Right lobe of liver (tissue), 6 donors: Measurements from ENCODE around the gene ZC3H12A. TPM values are rescaled to one million over a fixed set of nuclear protein-coding genes. Genes with fewer than 3 reads are reported as not detected.

Source experiments
- ATAC-seq, 4 donors: fragments of 200-7000 bp; cut with Tn5 transposase; one replicate each; pipeline ENCODE4 v1.9.1; 2020; ENCODE audit warnings: mild to moderate bottlenecking in 4 of 4, moderate library complexity in 4 of 4
- DNase-seq, 3 donors: peaks; one replicate each; pipeline ENCODE4 v3.0.0-alpha.2; 2020
- H3K27ac ChIP-seq, 3 donors: fragments of 200-600 bp; one replicate each; pipeline ENCODE4 v1.8.0; 2022
- H3K27me3 ChIP-seq, 2 donors: fragments of 200-600 bp; one replicate each; pipeline ENCODE4 v1.8.0; 2022
- H3K36me3 ChIP-seq, 4 donors: fragments of 200-600 bp; sonication (generic) in 1 of 4; one replicate each; pipeline versions ENCODE4 v1.5.1 to v1.8.0; 2017 to 2022; ENCODE audit warnings: control low read depth in 1 of 4
- H3K4me1 ChIP-seq, 4 donors: fragments of 200-600 bp; sonication (generic) in 1 of 4; one replicate each; pipeline versions ENCODE4 v1.5.1 to v1.8.0; 2017 to 2022; ENCODE audit warnings: control low read depth in 1 of 4
- H3K4me3 ChIP-seq, 3 donors: fragments of 200-600 bp; one replicate each; pipeline ENCODE4 v1.8.0; 2022
- H3K9me3 ChIP-seq, 4 donors: fragments of 200-600 bp; sonication (generic) in 1 of 4; one replicate each; pipeline versions ENCODE4 v1.5.1 to v1.8.0; 2017 to 2022; ENCODE audit warnings: control low read depth in 1 of 4
- CTCF ChIP-seq, 4 donors: fragments of 200-600 bp in 3 of 4; fragments of 450-650 bp in 1 of 4; IDR thresholded peaks; one replicate each; pipeline versions ENCODE4 v1.5.1 to v1.8.0; 2016 to 2022; ENCODE audit warnings: antibody characterized with exemption in 4 of 4, mild to moderate bottlenecking in 2 of 4
- POLR2A ChIP-seq: fragments of 450-650 bp; IDR thresholded peaks from one replicate; pipeline ENCODE4 v1.6.1; 2017; ENCODE audit warnings: antibody characterized with exemption, mild to moderate bottlenecking
- WGBS: methylation state at CpG from one replicate; pipeline ENCODE4 v1.1.6; 2018; ENCODE audit warnings: low coverage, low lambda C conversion rate; ENCODE audit not compliant: insufficient coverage; ENCODE audit errors: missing lambda C conversion rate; 5-methylcytosine and 5-hydroxymethylcytosine counted together
- intact Hi-C, 2 donors: fragments of 100-400 bp; cut with DNase I; formaldehyde crosslinking; loops; one replicate each; pipeline versions ENCODE4 v1.11.2 to v1.14.1; 2022
- total RNA-seq, 6 experiments: library from RNA; depleted of rRNA in 2 of 6; stranded (reverse); fragments of >200 nt in 2 of 6; fragmentation: NEBNext Ultra II Directional in 3 of 6; extraction: Animal tissue kit (Norgen Biotek cat#: 25700) in 3 of 6; gene quantifications; one replicate each; pipeline versions ENCODE4 v1.1.0 to v1.2.4, GENCODE V29; 2016 to 2023
- donor health status: DM: no; HTN: yes; CAD: no.
- donor health status: DM: no; HTN: no; CAD: no.
- donor health status: DM: no; HTN: no; CAD: no.
- donor health status: DM: no; HTN: yes; CAD: no.
- donor health status: DM: no; HTN: yes; CAD: no.

Gene ZC3H12A
- total RNA-seq, 6 experiments from 2014 or later: 2.7 to 21.9 (median 8.3) TPM

DNA sequence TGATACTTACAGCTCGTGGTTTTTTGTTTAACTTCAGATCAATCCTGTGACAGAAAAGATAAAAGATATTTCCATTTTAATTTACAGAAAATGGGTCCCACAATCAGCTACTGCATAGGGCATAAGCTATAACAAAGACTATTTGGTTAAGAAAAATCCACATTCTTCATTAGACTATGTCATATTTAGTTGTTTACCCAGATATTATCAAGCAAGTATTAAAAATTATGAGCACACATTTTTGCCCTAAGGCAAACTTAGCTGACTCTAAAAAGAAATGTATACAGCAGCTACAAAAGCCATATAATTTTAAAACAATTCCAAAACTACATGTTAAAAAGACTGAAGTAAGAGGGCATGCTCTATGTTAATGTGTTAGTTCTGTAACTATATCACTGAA lies 21.5 kb downstream of the ZC3H12A start:
- Histone ChIP-seq H3K9me3 (no peaks in the 10 kb centered on the region), H3K27me3 (no peaks in the 10 kb centered on the region), H3K36me3 (peaks cover 0 to 38% (median 7%) of the 10 kb centered on the region in 4 donors), H3K27ac (no peak overlapping the region), H3K4me3 (no peak overlapping the region), H3K4me1 (peaks cover 0 to 24% (median 4%) of the 10 kb centered on the region in 4 donors)
- no peak for ATAC-seq
- TF ChIP-seq POLR2A (no peak), CTCF (IDR thresholded peaks at IDR 0.05) (no peak)
- WGBS: 53% methylated on average over 1 of the region's 1 CpG
- DNase-seq: no peak
- intact Hi-C loops: no loop called here

DNA sequence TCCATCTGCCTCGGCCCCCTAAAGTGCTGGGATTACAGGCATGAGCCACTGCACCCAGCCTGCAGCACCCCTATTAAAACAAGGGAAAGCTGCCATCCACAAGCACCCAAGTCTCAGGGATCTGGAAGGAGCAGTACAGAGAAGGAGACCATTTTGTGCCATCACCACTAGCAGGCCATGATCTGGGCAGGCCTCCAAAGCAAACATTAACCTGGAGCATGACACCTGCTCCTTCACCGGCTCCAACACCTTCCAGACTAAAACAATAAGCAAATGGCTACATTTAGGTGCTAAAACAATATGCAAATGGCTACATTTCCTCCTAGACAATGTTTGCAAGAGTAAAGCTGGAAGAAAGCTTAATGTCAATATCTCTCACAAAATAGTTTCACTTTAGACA lies 23.5 kb downstream of the ZC3H12A start:
- WGBS: 30% methylated on average over 2 of the region's 2 CpGs
- Histone ChIP-seq H3K4me1 (peaks cover 0 to 24% (median 4%) of the 10 kb centered on the region in 4 donors), H3K4me3 (no peak overlapping the region), H3K36me3 (peaks cover 0 to 37% (median 10%) of the 10 kb centered on the region in 4 donors), H3K9me3 (no peaks in the 10 kb centered on the region), H3K27me3 (no peaks in the 10 kb centered on the region), H3K27ac (peak overlapping the region in 1 of 3 donors; percentile 7)
- DNase-seq (peak in 2 of 3 donors; percentile 39 to 80), ATAC-seq (peak; percentile 74 to 87 (median 80))
- TF ChIP-seq POLR2A (no peak), CTCF (IDR thresholded peaks at IDR 0.05) (no peak)
- intact Hi-C loops: no loop called here

GRCh38 chr1:37498872-37499617 lies 24.7 kb downstream of the ZC3H12A start:
- Histone ChIP-seq H3K4me1 (peaks cover 0 to 24% (median 4%) of the 10 kb centered on the region in 4 donors), H3K9me3 (no peaks in the 10 kb centered on the region), H3K27me3 (no peaks in the 10 kb centered on the region), H3K27ac (peak overlapping the region in 1 of 3 donors; percentile 12), H3K4me3 (no peak overlapping the region), H3K36me3 (peaks cover 0 to 26% (median 6%) of the 10 kb centered on the region in 4 donors)
- ATAC-seq (peak; percentile 78 to 87 (median 84)), DNase-seq (peak in 1 of 3 donors; percentile 56)
- 63% methylated on average over 4 of the region's 4 CpGs for WGBS
- no peak for TF ChIP-seq CTCF (IDR thresholded peaks at IDR 0.05)
- TF ChIP-seq POLR2A: no peak
- intact Hi-C loops: no loop called here

DNA sequence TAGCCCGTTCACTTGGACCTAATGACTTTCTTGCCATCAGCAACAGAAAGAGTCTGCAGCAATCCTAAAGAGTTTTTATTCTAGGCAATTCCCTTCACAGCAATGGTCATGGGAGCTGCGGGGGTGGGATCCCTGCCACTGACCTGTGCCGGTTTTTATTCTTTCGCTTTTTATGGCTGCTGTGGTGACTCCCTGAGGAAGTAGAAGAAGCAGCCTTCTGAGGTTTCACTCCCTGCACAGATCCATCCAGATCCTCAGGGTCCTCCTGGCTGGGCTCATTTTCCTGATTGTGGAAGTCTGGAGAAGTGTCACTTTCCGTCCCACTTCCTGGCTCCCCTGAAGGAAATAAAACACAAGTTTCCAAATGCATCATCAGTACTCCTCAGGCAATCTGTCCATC lies 27.3 kb downstream of the ZC3H12A start:
- Histone ChIP-seq H3K36me3 (peaks cover 0 to 27% (median 10%) of the 10 kb centered on the region in 4 donors), H3K4me3 (no peak overlapping the region), H3K4me1 (peaks cover 0 to 24% (median 4%) of the 10 kb centered on the region in 4 donors), H3K27me3 (no peaks in the 10 kb centered on the region), H3K27ac (no peak overlapping the region), H3K9me3 (no peaks in the 10 kb centered on the region)
- DNase-seq (peak in 1 of 3 donors; percentile 6), ATAC-seq (no peak)
- 92% methylated on average over 5 of the region's 5 CpGs for WGBS
- TF ChIP-seq POLR2A: no peak
- TF ChIP-seq CTCF (IDR thresholded peaks at IDR 0.05): no peak
- intact Hi-C loops: no loop called here
